ENCODE measurements around the gene IRF4. TPM values are rescaled to one million over a fixed set of nuclear protein-coding genes. Genes with fewer than 3 reads are reported as not detected.

The IRF4 gene
- total and polyA plus RNA-seq, 2 donors (not counting 1 experiment from before 2014, with no cell fraction given): 75.7 to 142 TPM

- Histone ChIP-seq H3K36me3 (replicated peaks in 1 of 2; ENCODE audit: control extremely low read depth in 1 of 2, control insufficient read depth in 1 of 2, extremely low read depth in 1 of 2, insufficient read depth in 2 of 2, low read length in 1 of 2) (peaks cover 19 to 62% of the 10 kb centered on the region in 2 experiments), H3K9ac (ENCODE audit: low read length) (no peak overlapping the region), H3K4me1 (ENCODE audit: control insufficient read depth in 2 of 2, insufficient read depth in 2 of 2, low read length in 2 of 2) (no peaks in the 10 kb centered on the region), H3K4me3 (ENCODE audit: control extremely low read depth in 1 of 5, extremely low read depth in 1 of 5, insufficient read depth in 1 of 5, low read depth in 2 of 5, low read length in 4 of 5) (no peak overlapping the region), H3K9me3 (ENCODE audit: control extremely low read depth in 1 of 3, control insufficient read depth in 2 of 3, insufficient read depth in 1 of 3, low read length in 2 of 3) (peaks cover 6 to 15% (median 7%) of the 10 kb centered on the region in 3 donors), H2AFZ (ENCODE audit: insufficient read depth, low read depth, low read length, poor library complexity, severe bottlenecking) (no peak overlapping the region), H3K79me2 (ENCODE audit: control insufficient read depth, insufficient read depth, low read length) (no peaks in the 10 kb centered on the region), H3K27me3 (replicated peaks in 1 of 4; ENCODE audit: control extremely low read depth in 1 of 4, control insufficient read depth in 3 of 4, insufficient read depth in 4 of 4, low read length in 3 of 4) (no peaks in the 10 kb centered on the region), H3K4me2 (replicated peaks; ENCODE audit: low read depth, low read length, poor library complexity, severe bottlenecking) (no peak overlapping the region), H3K27ac (ENCODE audit: low read length in 2 of 2) (peak overlapping the region in 1 of 2 donors; percentile 16), H4K20me1 (ENCODE audit: control insufficient read depth, insufficient read depth, low read length, poor library complexity, severe bottlenecking) (peaks cover 19% of the 10 kb centered on the region)
- 96% methylated on average over 9 of the region's 15 CpGs for WGBS (ENCODE audit: insufficient coverage)
- peaks cover 14% of the 10 kb centered on the region for H3K9me3 Mint-ChIP-seq (ENCODE audit: insufficient read depth)
- POLR2A ChIA-PET: no interaction called here
- CTCF ChIA-PET: interaction anchor here (0.8 to 3.1 kb wide), 5 partner anchors 78 to 224 kb away, joined by 3 to 12 read pairs (median 4); no protein-coding TSS in a partner anchor
- DNase-seq (no peak), ATAC-seq (ENCODE audit: low read depth) (no peak)
- peaks cover 27% of the 10 kb centered on the region for H3K4me1 Mint-ChIP-seq
- intact Hi-C loops (cut with micrococcal nuclease): no loop called here
- H3K27ac Mint-ChIP-seq: peak overlapping the region; percentile 10
- no peaks in the 10 kb centered on the region for H3K27me3 Mint-ChIP-seq
- no peak overlapping the region for H3K4me3 Mint-ChIP-seq
- TF ChIP-seq EZH2 (IDR thresholded peaks at IDR 0.05; ENCODE audit: borderline replicate concordance, insufficient read depth, low read depth, low read length, poor library complexity, severe bottlenecking) (no peak), CTCF (IDR thresholded peaks at IDR 0.05) (no peak)
Observed at GRCh38 chr6:410555-411395, 19.2 kb downstream of the IRF4 start.

Measured in B cell (primary cell).